Measurements from ENCODE around the gene IGF2.

The IGF2 gene

DNA sequence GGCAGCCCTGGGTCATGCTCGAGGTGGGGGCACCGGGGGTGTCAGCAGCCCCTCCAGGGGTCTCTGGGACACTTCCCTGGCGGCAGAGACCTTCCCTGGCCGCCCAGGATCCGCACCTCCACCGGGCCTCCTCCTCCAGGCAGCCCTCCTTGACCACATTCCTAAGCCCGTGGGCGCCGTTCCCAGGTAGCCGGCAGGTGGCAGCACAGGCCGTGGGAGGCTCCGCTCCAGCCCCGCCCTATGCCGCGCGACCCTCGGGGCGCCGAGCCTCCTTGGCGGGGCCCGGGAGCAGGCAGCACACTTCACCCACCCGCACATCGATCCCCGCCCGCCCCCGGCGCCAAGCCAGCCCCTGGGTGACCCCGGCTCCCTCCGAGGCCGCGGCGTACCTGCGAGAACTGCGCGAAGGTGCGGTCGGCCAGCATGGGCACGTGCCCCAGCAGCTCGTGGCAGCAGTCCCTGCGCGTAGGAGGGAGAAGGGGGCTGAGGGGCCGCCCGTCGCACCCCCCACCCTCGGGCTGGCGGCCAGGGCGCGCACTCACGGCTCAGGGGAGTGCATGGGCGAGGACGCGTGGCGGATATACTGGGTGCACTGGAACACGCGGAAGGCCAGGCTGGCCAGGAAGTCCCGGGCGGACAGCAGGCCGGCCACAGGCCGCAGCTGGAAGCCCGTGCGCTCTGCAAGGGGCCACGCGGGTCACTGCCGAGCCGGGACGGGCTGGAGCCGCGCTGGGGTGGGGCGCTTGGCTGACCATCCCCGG, 27.1 kb upstream of the IGF2 start:
- no peak for DNase-seq (ENCODE audit: low read depth)
- H3K4me3 ChIP-seq (ENCODE audit: control insufficient read depth, low read depth, low read length), result no peak overlapping the region
- TF ChIP-seq, protein P1, sequence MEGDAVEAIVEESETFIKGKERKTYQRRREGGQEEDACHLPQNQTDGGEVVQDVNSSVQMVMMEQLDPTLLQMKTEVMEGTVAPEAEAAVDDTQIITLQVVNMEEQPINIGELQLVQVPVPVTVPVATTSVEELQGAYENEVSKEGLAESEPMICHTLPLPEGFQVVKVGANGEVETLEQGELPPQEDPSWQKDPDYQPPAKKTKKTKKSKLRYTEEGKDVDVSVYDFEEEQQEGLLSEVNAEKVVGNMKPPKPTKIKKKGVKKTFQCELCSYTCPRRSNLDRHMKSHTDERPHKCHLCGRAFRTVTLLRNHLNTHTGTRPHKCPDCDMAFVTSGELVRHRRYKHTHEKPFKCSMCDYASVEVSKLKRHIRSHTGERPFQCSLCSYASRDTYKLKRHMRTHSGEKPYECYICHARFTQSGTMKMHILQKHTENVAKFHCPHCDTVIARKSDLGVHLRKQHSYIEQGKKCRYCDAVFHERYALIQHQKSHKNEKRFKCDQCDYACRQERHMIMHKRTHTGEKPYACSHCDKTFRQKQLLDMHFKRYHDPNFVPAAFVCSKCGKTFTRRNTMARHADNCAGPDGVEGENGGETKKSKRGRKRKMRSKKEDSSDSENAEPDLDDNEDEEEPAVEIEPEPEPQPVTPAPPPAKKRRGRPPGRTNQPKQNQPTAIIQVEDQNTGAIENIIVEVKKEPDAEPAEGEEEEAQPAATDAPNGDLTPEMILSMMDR (IDR thresholded peaks at IDR 0.05; ENCODE audit: control insufficient read depth, insufficient read depth, low read depth, low read length, missing control alignments), result peak; percentile 57

DNA sequence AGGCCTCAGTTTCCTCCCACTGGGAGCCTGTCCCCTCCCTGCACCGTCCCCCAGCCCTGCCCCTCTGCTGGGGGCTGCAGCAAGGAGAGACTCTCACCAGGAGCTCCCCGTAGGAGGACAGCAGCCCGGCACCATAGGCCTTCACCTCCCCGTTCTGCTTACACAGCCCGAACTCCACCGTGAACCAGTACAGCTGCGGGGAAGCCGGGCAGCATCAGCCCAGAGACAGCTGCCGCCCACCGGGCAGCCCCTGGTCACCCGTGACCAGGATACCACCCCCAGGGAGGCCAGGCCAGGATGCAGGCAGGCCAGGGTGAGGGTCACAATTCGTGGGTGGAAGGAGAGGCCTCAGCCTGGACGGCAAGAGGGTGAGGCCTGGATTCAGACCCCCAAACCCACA, 26.4 kb upstream of the IGF2 start:
- no peak for DNase-seq (ENCODE audit: low read depth)
- no peak overlapping the region for H3K4me3 ChIP-seq (ENCODE audit: control insufficient read depth, low read depth, low read length)
- TF ChIP-seq, protein P1 (IDR thresholded peaks at IDR 0.05; ENCODE audit: control insufficient read depth, insufficient read depth, low read depth, low read length, missing control alignments), result no peak

DNA sequence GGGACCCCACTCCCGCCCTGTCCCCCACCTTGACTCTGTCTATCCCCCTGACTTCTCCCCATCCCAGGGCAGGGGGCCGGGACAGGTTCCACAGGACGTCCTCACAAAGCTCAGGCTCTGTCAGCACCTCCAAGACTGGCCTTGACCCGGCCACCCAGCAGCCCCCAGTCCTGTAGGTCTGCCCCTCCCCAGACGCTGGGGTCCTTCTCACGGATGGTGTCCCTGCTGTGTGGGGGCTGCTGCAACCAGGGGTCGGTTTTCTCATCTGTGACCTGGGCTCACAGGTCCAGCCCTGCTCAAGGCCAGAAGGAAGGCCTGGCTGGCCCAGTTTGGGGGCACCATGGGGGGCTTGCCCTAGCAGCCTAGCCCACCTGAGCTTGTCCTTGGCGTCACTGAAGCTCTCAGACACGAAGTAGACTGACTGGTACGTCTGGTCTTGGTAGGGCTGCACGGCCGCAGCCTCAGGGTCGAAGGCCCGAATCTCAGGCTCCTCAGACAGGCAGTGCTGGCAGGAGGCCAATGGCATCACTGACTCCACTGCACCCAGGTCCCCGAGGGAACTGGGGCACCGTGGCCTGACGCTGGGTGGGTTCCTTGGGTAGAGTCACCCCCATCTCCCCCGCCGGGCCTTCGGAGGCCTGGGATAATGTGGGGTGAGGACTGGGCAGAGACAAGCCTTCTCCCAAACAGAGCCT, 25.8 kb upstream of the IGF2 start:
- no peak overlapping the region for H3K4me3 ChIP-seq (ENCODE audit: control insufficient read depth, low read depth, low read length)
- TF ChIP-seq, protein P1 (IDR thresholded peaks at IDR 0.05; ENCODE audit: control insufficient read depth, insufficient read depth, low read depth, low read length, missing control alignments), result no peak
- DNase-seq (ENCODE audit: low read depth), result no peak

DNA sequence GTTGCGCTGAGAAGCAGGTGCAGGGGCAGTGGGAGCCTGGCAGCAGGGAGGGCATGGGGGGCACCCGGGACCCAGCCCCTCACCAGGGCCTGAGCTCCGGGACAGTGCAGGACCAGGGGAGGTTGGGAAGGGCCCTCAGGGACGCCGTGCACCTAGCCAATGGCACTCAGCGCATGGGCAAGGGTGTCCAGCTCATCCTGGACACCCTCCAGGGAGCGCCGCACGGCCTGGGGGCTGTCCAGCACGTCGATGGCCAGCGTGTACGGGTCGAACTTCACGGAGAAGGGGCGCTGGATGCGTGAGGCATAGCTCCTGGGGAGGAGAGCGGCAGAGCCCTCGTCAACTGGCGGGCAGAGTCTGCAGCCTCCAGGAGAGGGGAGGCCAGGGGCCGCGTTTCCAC, 24.9 kb upstream of the IGF2 start:
- DNase-seq (ENCODE audit: low read depth), result no peak
- H3K4me3 ChIP-seq (ENCODE audit: control insufficient read depth, low read depth, low read length), result no peak overlapping the region
- TF ChIP-seq, protein P1 (IDR thresholded peaks at IDR 0.05; ENCODE audit: control insufficient read depth, insufficient read depth, low read depth, low read length, missing control alignments), result no peak

DNA sequence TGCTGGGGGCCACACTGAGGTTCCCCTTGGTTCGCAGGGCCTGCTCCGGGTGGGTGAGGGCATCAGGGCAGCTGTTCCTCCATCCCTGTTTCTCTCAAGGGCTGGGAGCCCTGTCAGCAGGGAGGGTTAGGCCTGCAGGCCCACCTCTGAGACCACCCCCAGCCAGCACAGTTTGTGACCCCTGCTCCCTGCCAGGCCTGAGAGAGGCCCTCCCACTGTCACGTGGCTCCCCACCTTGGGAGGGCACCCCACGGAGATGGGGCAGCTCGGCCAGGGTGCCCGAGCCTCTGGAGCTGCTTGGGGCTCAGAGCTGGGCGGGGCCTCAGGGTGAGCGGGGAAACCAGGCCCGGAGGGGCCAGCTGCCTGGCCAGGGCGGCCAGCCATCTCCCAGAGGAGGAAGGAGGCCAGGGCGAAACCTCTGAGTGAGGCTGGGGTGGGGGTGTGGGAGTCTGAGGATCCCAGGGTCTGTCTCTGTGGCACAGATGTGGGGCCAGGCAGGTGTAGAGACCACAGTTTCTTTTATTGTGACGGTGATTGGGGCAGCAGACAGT, 24.3 kb upstream of the IGF2 start:
- TF ChIP-seq, protein P1 (IDR thresholded peaks at IDR 0.05; ENCODE audit: control insufficient read depth, insufficient read depth, low read depth, low read length, missing control alignments), result no peak
- no peak for DNase-seq (ENCODE audit: low read depth)
- no peak overlapping the region for H3K4me3 ChIP-seq (ENCODE audit: control insufficient read depth, low read depth, low read length)

DNA sequence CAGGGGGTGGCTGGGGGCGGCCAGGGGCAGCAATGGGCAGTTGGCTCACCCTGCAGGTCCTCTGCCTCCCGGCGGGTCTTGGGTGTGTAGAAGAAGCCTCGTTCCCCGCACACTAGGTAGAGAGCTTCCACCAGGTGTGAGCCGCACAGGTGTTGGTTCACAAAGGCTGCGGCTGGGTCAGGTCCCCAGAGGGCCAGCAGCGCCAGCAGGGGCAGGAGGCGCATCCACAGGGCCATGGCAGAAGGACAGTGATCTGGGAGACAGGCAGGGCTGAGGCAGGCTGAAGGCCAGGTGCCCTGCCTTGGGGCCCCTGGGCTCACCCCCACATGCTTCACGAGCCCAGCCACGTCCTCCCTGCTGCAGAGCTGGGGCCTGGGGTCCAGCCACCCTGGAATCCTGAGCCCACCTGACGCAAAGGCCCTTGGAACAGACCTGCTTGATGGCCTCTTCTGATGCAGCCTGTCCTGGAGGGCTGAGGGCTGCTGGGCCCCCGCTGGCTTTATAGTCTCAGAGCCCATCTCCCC, 21.6 kb upstream of the IGF2 start, which contains the start of gene INS:
TSS of gene INS (minus strand) at position 474 of the 524 bp plus-strand sequence. CDS start at position 236, 238 bp downstream.
- no peak for DNase-seq (ENCODE audit: low read depth)

More for the DNA sequence above, 21.6 kb upstream of the IGF2 start, which contains the start of gene INS:
- H3K4me3 ChIP-seq (ENCODE audit: control insufficient read depth, low read depth, low read length), result no peak within 1 kb of the TSS
- TF ChIP-seq, protein P1 (IDR thresholded peaks at IDR 0.05; ENCODE audit: control insufficient read depth, insufficient read depth, low read depth, low read length, missing control alignments), result no peak

Measured in AG09309 (cell line).